ENCODE measurements around the gene CIZ1.
"Not testable (repeated sequence)": the region's sequence is repeated elsewhere in the genome, so short reads cannot be mapped to it uniquely, and the experiment has no call there.

The CIZ1 gene

GRCh38 chr9:128145951-128146351 is 45.4 kb downstream of the CIZ1 start:
- Histone ChIP-seq H3K4me3 (ENCODE audit: low read depth in 1 of 2, low read length in 2 of 2) (no peak overlapping the region), H3K4me1 (ENCODE audit: control insufficient read depth in 1 of 2, insufficient read depth in 2 of 2, low read length in 2 of 2) (peaks cover 0 to 4% of the 10 kb centered on the region in 2 donors), H3K27me3 (ENCODE audit: low read depth, low read length) (no peaks in the 10 kb centered on the region), H3K36me3 (ENCODE audit: control insufficient read depth in 1 of 2, insufficient read depth in 2 of 2, low read length in 2 of 2) (no peaks in the 10 kb centered on the region), H3K27ac (ENCODE audit: low read length) (no peak overlapping the region), H3K9me3 (ENCODE audit: control insufficient read depth in 1 of 2, low read length in 2 of 2) (no peaks in the 10 kb centered on the region)

- no peaks in the 10 kb centered on the region for H3K36me3 ChIP-seq (ENCODE audit: control insufficient read depth in 1 of 2, insufficient read depth in 2 of 2, low read length in 2 of 2)
- H3K4me1 ChIP-seq (ENCODE audit: control insufficient read depth in 1 of 2, insufficient read depth in 2 of 2, low read length in 2 of 2), result peaks cover 0 to 4% of the 10 kb centered on the region in 2 donors
- no peak overlapping the region for H3K27ac ChIP-seq (ENCODE audit: low read length)
- H3K9me3 ChIP-seq (ENCODE audit: control insufficient read depth in 1 of 2, low read length in 2 of 2), result no peaks in the 10 kb centered on the region
- H3K4me3 ChIP-seq (ENCODE audit: low read depth in 1 of 2, low read length in 2 of 2), result no peak overlapping the region
- H3K27me3 ChIP-seq (ENCODE audit: low read depth, low read length), result no peaks in the 10 kb centered on the region
These were observed 45.8 kb downstream of the CIZ1 start for GRCh38 chr9:128145536-128145935.

- Histone ChIP-seq H3K27me3 (ENCODE audit: low read depth, low read length) (no peaks in the 10 kb centered on the region), H3K4me3 (ENCODE audit: low read depth in 1 of 2, low read length in 2 of 2) (no peak overlapping the region), H3K4me1 (ENCODE audit: control insufficient read depth in 1 of 2, insufficient read depth in 2 of 2, low read length in 2 of 2) (peaks cover 0 to 4% of the 10 kb centered on the region in 2 donors), H3K27ac (ENCODE audit: low read length) (no peak overlapping the region), H3K36me3 (ENCODE audit: control insufficient read depth in 1 of 2, insufficient read depth in 2 of 2, low read length in 2 of 2) (no peaks in the 10 kb centered on the region), H3K9me3 (ENCODE audit: control insufficient read depth in 1 of 2, low read length in 2 of 2) (no peaks in the 10 kb centered on the region)
These were observed 46.9 kb downstream of the CIZ1 start for GRCh38 chr9:128144239-128145181.

GRCh38 chr9:128143525-128144238 is 47.7 kb downstream of the CIZ1 start:
- Histone ChIP-seq H3K27ac (ENCODE audit: low read length) (no peak overlapping the region), H3K27me3 (ENCODE audit: low read depth, low read length) (no peaks in the 10 kb centered on the region), H3K9me3 (ENCODE audit: control insufficient read depth in 1 of 2, low read length in 2 of 2) (no peaks in the 10 kb centered on the region), H3K4me1 (ENCODE audit: control insufficient read depth in 1 of 2, insufficient read depth in 2 of 2, low read length in 2 of 2) (peaks cover 0 to 3% of the 10 kb centered on the region in 2 donors), H3K4me3 (ENCODE audit: low read depth in 1 of 2, low read length in 2 of 2) (no peak overlapping the region), H3K36me3 (ENCODE audit: control insufficient read depth in 1 of 2, insufficient read depth in 2 of 2, low read length in 2 of 2) (no peaks in the 10 kb centered on the region)

GRCh38 chr9:128142596-128142995 is 48.8 kb downstream of the CIZ1 start:
- Histone ChIP-seq H3K36me3 (ENCODE audit: control insufficient read depth in 1 of 2, insufficient read depth in 2 of 2, low read length in 2 of 2) (no peaks in the 10 kb centered on the region), H3K4me3 (ENCODE audit: low read depth in 1 of 2, low read length in 2 of 2) (no peak overlapping the region), H3K27me3 (ENCODE audit: low read depth, low read length) (no peaks in the 10 kb centered on the region), H3K9me3 (ENCODE audit: control insufficient read depth in 1 of 2, low read length in 2 of 2) (no peaks in the 10 kb centered on the region), H3K27ac (ENCODE audit: low read length) (no peak overlapping the region), H3K4me1 (ENCODE audit: control insufficient read depth in 1 of 2, insufficient read depth in 2 of 2, low read length in 2 of 2) (no peaks in the 10 kb centered on the region)

- no peaks in the 10 kb centered on the region for H3K27me3 ChIP-seq (ENCODE audit: low read depth, low read length)
- no peaks in the 10 kb centered on the region for H3K9me3 ChIP-seq (ENCODE audit: control insufficient read depth in 1 of 2, low read length in 2 of 2)
- no peaks in the 10 kb centered on the region for H3K36me3 ChIP-seq (ENCODE audit: control insufficient read depth in 1 of 2, insufficient read depth in 2 of 2, low read length in 2 of 2)
- H3K27ac ChIP-seq (ENCODE audit: low read length), result no peak overlapping the region
- no peaks in the 10 kb centered on the region for H3K4me1 ChIP-seq (ENCODE audit: control insufficient read depth in 1 of 2, insufficient read depth in 2 of 2, low read length in 2 of 2)
- H3K4me3 ChIP-seq (ENCODE audit: low read depth in 1 of 2, low read length in 2 of 2), result no peak overlapping the region
These were observed 49.3 kb downstream of the CIZ1 start for GRCh38 chr9:128142061-128142460.

GRCh38 chr9:128141604-128142003 is 49.8 kb downstream of the CIZ1 start:
- Histone ChIP-seq H3K4me1 (ENCODE audit: control insufficient read depth in 1 of 2, insufficient read depth in 2 of 2, low read length in 2 of 2) (no peaks in the 10 kb centered on the region), H3K36me3 (ENCODE audit: control insufficient read depth in 1 of 2, insufficient read depth in 2 of 2, low read length in 2 of 2) (no peaks in the 10 kb centered on the region), H3K9me3 (ENCODE audit: control insufficient read depth in 1 of 2, low read length in 2 of 2) (no peaks in the 10 kb centered on the region), H3K27ac (ENCODE audit: low read length) (no peak overlapping the region), H3K4me3 (ENCODE audit: low read depth in 1 of 2, low read length in 2 of 2) (no peak overlapping the region), H3K27me3 (ENCODE audit: low read depth, low read length) (no peaks in the 10 kb centered on the region)

- H3K27me3 ChIP-seq (ENCODE audit: low read depth, low read length), result no peaks in the 10 kb centered on the region
- no peaks in the 10 kb centered on the region for H3K9me3 ChIP-seq (ENCODE audit: control insufficient read depth in 1 of 2, low read length in 2 of 2)
- no peak overlapping the region for H3K4me3 ChIP-seq (ENCODE audit: low read depth in 1 of 2, low read length in 2 of 2)
- H3K4me1 ChIP-seq (ENCODE audit: control insufficient read depth in 1 of 2, insufficient read depth in 2 of 2, low read length in 2 of 2), result no peaks in the 10 kb centered on the region
- no peak overlapping the region for H3K27ac ChIP-seq (ENCODE audit: low read length)
- H3K36me3 ChIP-seq (ENCODE audit: control insufficient read depth in 1 of 2, insufficient read depth in 2 of 2, low read length in 2 of 2), result no peaks in the 10 kb centered on the region
These were observed 51.8 kb downstream of the CIZ1 start for GRCh38 chr9:128139621-128140020.

GRCh38 chr9:128138001-128138400 is 53.4 kb downstream of the CIZ1 start:
- H3K4me1 ChIP-seq (ENCODE audit: control insufficient read depth in 1 of 2, insufficient read depth in 2 of 2, low read length in 2 of 2), result no peaks in the 10 kb centered on the region
- H3K9me3 ChIP-seq (ENCODE audit: control insufficient read depth in 1 of 2, low read length in 2 of 2), result peaks cover 0 to 2% of the 10 kb centered on the region in 2 donors
- no peak overlapping the region for H3K27ac ChIP-seq (ENCODE audit: low read length)
- H3K36me3 ChIP-seq (ENCODE audit: control insufficient read depth in 1 of 2, insufficient read depth in 2 of 2, low read length in 2 of 2), result no peaks in the 10 kb centered on the region
- no peaks in the 10 kb centered on the region for H3K27me3 ChIP-seq (ENCODE audit: low read depth, low read length)
- no peak overlapping the region for H3K4me3 ChIP-seq (ENCODE audit: low read depth in 1 of 2, low read length in 2 of 2)

- Histone ChIP-seq H3K27me3 (ENCODE audit: low read depth, low read length) (no peaks in the 10 kb centered on the region), H3K36me3 (ENCODE audit: control insufficient read depth in 1 of 2, insufficient read depth in 2 of 2, low read length in 2 of 2) (no peaks in the 10 kb centered on the region), H3K4me3 (ENCODE audit: low read depth in 1 of 2, low read length in 2 of 2) (no peak overlapping the region), H3K27ac (ENCODE audit: low read length) (no peak overlapping the region), H3K9me3 (ENCODE audit: control insufficient read depth in 1 of 2, low read length in 2 of 2) (peaks cover 0 to 2% of the 10 kb centered on the region in 2 donors), H3K4me1 (ENCODE audit: control insufficient read depth in 1 of 2, insufficient read depth in 2 of 2, low read length in 2 of 2) (no peaks in the 10 kb centered on the region)
These were observed 54.3 kb downstream of the CIZ1 start for GRCh38 chr9:128136816-128137793.

GRCh38 chr9:128135561-128135960 is 55.8 kb downstream of the CIZ1 start:
- H3K4me3 ChIP-seq (ENCODE audit: low read depth in 1 of 2, low read length in 2 of 2); H3K27ac ChIP-seq (ENCODE audit: low read length); H3K27me3 ChIP-seq (ENCODE audit: low read depth, low read length); H3K4me1 ChIP-seq (ENCODE audit: control insufficient read depth in 1 of 2, insufficient read depth in 2 of 2, low read length in 2 of 2); H3K36me3 ChIP-seq (ENCODE audit: control insufficient read depth in 1 of 2, insufficient read depth in 2 of 2, low read length in 2 of 2); H3K9me3 ChIP-seq (ENCODE audit: control insufficient read depth in 1 of 2, low read length in 2 of 2): not testable (repeated sequence)
